ENCODE measurements around the gene HSPA12B.

- TF ChIP-seq EZH2 (IDR thresholded peaks at IDR 0.05; ENCODE audit: borderline replicate concordance), result no peak
- no peak for TF ChIP-seq CTCF (IDR thresholded peaks at IDR 0.05; ENCODE audit: poor library complexity)
- TF ChIP-seq EZH2phosphoT487 (IDR thresholded peaks at IDR 0.05; ENCODE audit: low read depth, severe bottlenecking, unreplicated experiment), result no peak
These were observed 44.9 kb downstream of the HSPA12B start for GRCh38 chr20:3777381-3777715.

Measured in hepatocyte (in vitro differentiated cells).